Stomach smooth muscle (tissue), 2 donors: Measurements from ENCODE around the gene GPR137B.
A peak's percentile ranks its signal among the peaks of the same experiment; 100 is the strongest.

ENCODE experiments used
- H3K27ac ChIP-seq: one replicate; pipeline ENCODE4 v1.7.0; 2013; ENCODE audit warnings: mild to moderate bottlenecking, low read length, inconsistent platforms
- H3K27me3 ChIP-seq, 2 donors: one replicate each; pipeline ENCODE4 v1.7.0; 2013; ENCODE audit warnings: low read length in 2 of 2; ENCODE audit not compliant: insufficient read depth in 2 of 2, control insufficient read depth in 1 of 2
- H3K36me3 ChIP-seq, 2 donors: one replicate each; pipeline ENCODE4 v1.7.0; 2013; ENCODE audit warnings: low read length in 2 of 2; ENCODE audit not compliant: control insufficient read depth in 2 of 2, insufficient read depth in 2 of 2
- H3K4me1 ChIP-seq: one replicate; pipeline ENCODE4 v1.7.0; 2013; ENCODE audit warnings: low read length; ENCODE audit not compliant: control insufficient read depth, insufficient read depth
- H3K4me3 ChIP-seq, 2 donors: one replicate each; pipeline ENCODE4 v1.7.0; 2013; ENCODE audit warnings: low read length in 2 of 2
- H3K9ac ChIP-seq, 2 donors: one replicate each; pipeline ENCODE4 v1.7.0; 2013; ENCODE audit warnings: low read length in 2 of 2, mild to moderate bottlenecking in 1 of 2
- H3K9me3 ChIP-seq, 2 donors: one replicate each; pipeline ENCODE4 v1.7.0; 2013; ENCODE audit warnings: low read length in 2 of 2; ENCODE audit not compliant: control insufficient read depth in 2 of 2
- donor health status: healthy.
- donor health status: Pancreatic carcinoma.

Gene GPR137B

GRCh38 chr1:236103059-236103458 is 39.3 kb upstream of the GPR137B start:
- H3K27me3 ChIP-seq = peaks cover 0 to 5% of the 10 kb centered on the region in 2 donors
- no peak overlapping the region for H3K9ac ChIP-seq
- H3K36me3 ChIP-seq = no peaks in the 10 kb centered on the region
- H3K4me3 ChIP-seq = no peak overlapping the region
- H3K27ac ChIP-seq = no peak overlapping the region
- H3K4me1 ChIP-seq = peaks cover 3% of the 10 kb centered on the region
- no peaks in the 10 kb centered on the region for H3K9me3 ChIP-seq

- no peaks in the 10 kb centered on the region for H3K9me3 ChIP-seq
- peaks cover 3% of the 10 kb centered on the region for H3K4me1 ChIP-seq
- H3K27me3 ChIP-seq = peaks cover 0 to 5% of the 10 kb centered on the region in 2 donors
- H3K9ac ChIP-seq = peak overlapping the region in 1 of 2 donors; percentile 36
- no peaks in the 10 kb centered on the region for H3K36me3 ChIP-seq
- H3K27ac ChIP-seq = no peak overlapping the region
- peak overlapping the region in 1 of 2 donors; percentile 60 for H3K4me3 ChIP-seq
Measured at GRCh38 chr1:236103646-236104218, 38.6 kb upstream of the GPR137B start.

GRCh38 chr1:236107121-236107907 is 35.0 kb upstream of the GPR137B start:
- no peaks in the 10 kb centered on the region for H3K36me3 ChIP-seq
- H3K27me3 ChIP-seq = peaks cover 0 to 2% of the 10 kb centered on the region in 2 donors
- H3K4me3 ChIP-seq = no peak overlapping the region
- H3K4me1 ChIP-seq = peaks cover 3% of the 10 kb centered on the region
- H3K27ac ChIP-seq = no peak overlapping the region
- H3K9me3 ChIP-seq = no peaks in the 10 kb centered on the region
- no peak overlapping the region for H3K9ac ChIP-seq

- no peaks in the 10 kb centered on the region for H3K9me3 ChIP-seq
- H3K4me1 ChIP-seq = peaks cover 3% of the 10 kb centered on the region
- H3K9ac ChIP-seq = no peak overlapping the region
- no peak overlapping the region for H3K4me3 ChIP-seq
- H3K27me3 ChIP-seq = no peaks in the 10 kb centered on the region
- H3K36me3 ChIP-seq = no peaks in the 10 kb centered on the region
- H3K27ac ChIP-seq = no peak overlapping the region
Measured at GRCh38 chr1:236108027-236108648, 34.2 kb upstream of the GPR137B start.

- Histone ChIP-seq H3K27ac (no peak overlapping the region), H3K9me3 (no peaks in the 10 kb centered on the region), H3K4me1 (no peaks in the 10 kb centered on the region), H3K4me3 (no peak overlapping the region), H3K9ac (no peak overlapping the region), H3K27me3 (no peaks in the 10 kb centered on the region), H3K36me3 (no peaks in the 10 kb centered on the region)
Measured at GRCh38 chr1:236110137-236110536, 32.2 kb upstream of the GPR137B start.

GRCh38 chr1:236111527-236112331 is 30.6 kb upstream of the GPR137B start:
- Histone ChIP-seq H3K4me1 (no peaks in the 10 kb centered on the region), H3K9me3 (no peaks in the 10 kb centered on the region), H3K27me3 (no peaks in the 10 kb centered on the region), H3K36me3 (no peaks in the 10 kb centered on the region), H3K27ac (no peak overlapping the region), H3K4me3 (no peak overlapping the region), H3K9ac (no peak overlapping the region)

- no peaks in the 10 kb centered on the region for H3K27me3 ChIP-seq
- no peaks in the 10 kb centered on the region for H3K4me1 ChIP-seq
- no peak overlapping the region for H3K9ac ChIP-seq
- H3K27ac ChIP-seq = no peak overlapping the region
- no peak overlapping the region for H3K4me3 ChIP-seq
- no peaks in the 10 kb centered on the region for H3K9me3 ChIP-seq
- no peaks in the 10 kb centered on the region for H3K36me3 ChIP-seq
Measured at GRCh38 chr1:236112332-236112627, 30.1 kb upstream of the GPR137B start.

GRCh38 chr1:236113324-236114032 is 28.9 kb upstream of the GPR137B start:
- H3K36me3 ChIP-seq = no peaks in the 10 kb centered on the region
- no peak overlapping the region for H3K27ac ChIP-seq
- no peaks in the 10 kb centered on the region for H3K27me3 ChIP-seq
- H3K9me3 ChIP-seq = no peaks in the 10 kb centered on the region
- H3K9ac ChIP-seq = no peak overlapping the region
- H3K4me1 ChIP-seq = no peaks in the 10 kb centered on the region
- H3K4me3 ChIP-seq = no peak overlapping the region

- Histone ChIP-seq H3K4me1 (no peaks in the 10 kb centered on the region), H3K9me3 (no peaks in the 10 kb centered on the region), H3K4me3 (no peak overlapping the region), H3K36me3 (no peaks in the 10 kb centered on the region), H3K27me3 (no peaks in the 10 kb centered on the region), H3K9ac (no peak overlapping the region), H3K27ac (no peak overlapping the region)
Measured at GRCh38 chr1:236114076-236114747, 28.1 kb upstream of the GPR137B start.

- Histone ChIP-seq H3K9ac (no peak overlapping the region), H3K36me3 (no peaks in the 10 kb centered on the region), H3K4me1 (no peaks in the 10 kb centered on the region), H3K27ac (no peak overlapping the region), H3K27me3 (no peaks in the 10 kb centered on the region), H3K4me3 (no peak overlapping the region), H3K9me3 (no peaks in the 10 kb centered on the region)
Measured at GRCh38 chr1:236117710-236118109, 24.6 kb upstream of the GPR137B start.
